Central memory CD8-positive, alpha-beta T cell (primary cell): ENCODE measurements around the gene SYNPO2.

Experiments
- ATAC-seq: fragments of 150-1000 bp; cut with Tn5 transposase; replicated peaks from 2 replicates; pipeline ENCODE4 v1.10.0; 2022; ENCODE audit warnings: mild to moderate bottlenecking, moderate FRiP score, moderate number of reproducible peaks; ENCODE audit not compliant: poor library complexity, severe bottlenecking; ENCODE audit errors: extremely low read depth
- DNase-seq, 2 donors: peaks; one replicate each; pipeline ENCODE4 v3.0.0; 2021; ENCODE audit warnings: low spot score in 2 of 2
- H3K27ac Mint-ChIP-seq: one replicate; pipeline ENCODE4 v1.8.0; 2022; ENCODE audit warnings: low read depth, mild to moderate bottlenecking, moderate library complexity, mixed read lengths
- H3K27me3 Mint-ChIP-seq: one replicate; pipeline ENCODE4 v1.8.0; 2022; ENCODE audit warnings: mixed read lengths
- H3K36me3 Mint-ChIP-seq: one replicate; pipeline ENCODE4 v1.8.0; 2022; ENCODE audit warnings: mild to moderate bottlenecking, moderate library complexity, mixed read lengths; ENCODE audit not compliant: insufficient read depth
- H3K4me1 Mint-ChIP-seq: one replicate; pipeline ENCODE4 v1.8.0; 2022; ENCODE audit warnings: mixed read lengths
- H3K4me3 Mint-ChIP-seq: one replicate; pipeline ENCODE4 v1.8.0; 2022; ENCODE audit warnings: mild to moderate bottlenecking, moderate library complexity, mixed read lengths
- H3K9me3 Mint-ChIP-seq: one replicate; pipeline ENCODE4 v1.8.0; 2022; ENCODE audit warnings: mixed read lengths

SYNPO2 gene

DNA sequence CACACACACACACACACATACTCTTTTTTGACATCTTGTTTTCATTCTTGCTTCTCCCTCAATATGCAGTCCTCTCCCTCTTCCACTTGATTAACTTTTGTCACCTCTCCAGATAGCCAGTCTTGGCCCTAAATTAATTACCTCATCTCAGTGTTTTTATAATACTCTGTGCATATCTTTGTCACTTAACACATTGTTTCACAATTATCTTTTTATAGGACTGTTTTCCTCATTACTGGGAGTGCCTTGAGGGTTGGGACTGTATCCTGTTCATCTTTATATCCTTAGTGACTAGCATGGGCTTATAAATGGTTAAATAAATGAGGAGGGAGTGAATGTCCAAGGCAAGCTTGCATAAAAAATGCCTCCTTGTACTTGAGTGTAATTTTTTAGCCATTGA lies 33.1 kb downstream of the SYNPO2 start:
- Mint-ChIP-seq H3K4me3 (no peak overlapping the region), H3K36me3 (no peaks in the 10 kb centered on the region), H3K27me3 (peaks cover 40% of the 10 kb centered on the region), H3K9me3 (no peaks in the 10 kb centered on the region), H3K27ac (no peak overlapping the region), H3K4me1 (no peaks in the 10 kb centered on the region)
- ATAC-seq (no peak), DNase-seq (no peak)

DNA sequence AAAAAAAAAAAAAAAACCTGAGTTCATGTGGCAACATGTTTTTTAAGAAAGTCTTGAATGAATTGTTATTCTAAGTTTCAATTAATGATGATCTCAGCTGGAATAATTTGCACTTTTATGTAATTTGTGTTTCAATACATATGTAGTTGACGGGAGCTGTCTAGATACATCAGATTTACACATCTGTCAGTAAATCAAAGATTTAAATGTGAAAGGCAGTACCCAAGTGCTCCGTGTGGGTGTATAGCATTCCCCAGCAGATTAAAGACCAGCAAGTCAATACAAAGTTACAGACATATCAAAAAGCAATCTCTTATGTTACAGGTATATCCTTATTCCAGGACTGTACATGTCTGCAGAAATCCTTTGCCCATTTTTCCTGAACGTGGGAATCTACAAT lies 35.2 kb downstream of the SYNPO2 start:
- H3K4me1 Mint-ChIP-seq, result no peaks in the 10 kb centered on the region
- ATAC-seq (no peak), DNase-seq (no peak)
- H3K36me3 Mint-ChIP-seq, result no peaks in the 10 kb centered on the region
- no peaks in the 10 kb centered on the region for H3K9me3 Mint-ChIP-seq
- H3K27me3 Mint-ChIP-seq, result peaks cover 52% of the 10 kb centered on the region
- H3K4me3 Mint-ChIP-seq, result no peak overlapping the region
- H3K27ac Mint-ChIP-seq, result no peak overlapping the region

DNA sequence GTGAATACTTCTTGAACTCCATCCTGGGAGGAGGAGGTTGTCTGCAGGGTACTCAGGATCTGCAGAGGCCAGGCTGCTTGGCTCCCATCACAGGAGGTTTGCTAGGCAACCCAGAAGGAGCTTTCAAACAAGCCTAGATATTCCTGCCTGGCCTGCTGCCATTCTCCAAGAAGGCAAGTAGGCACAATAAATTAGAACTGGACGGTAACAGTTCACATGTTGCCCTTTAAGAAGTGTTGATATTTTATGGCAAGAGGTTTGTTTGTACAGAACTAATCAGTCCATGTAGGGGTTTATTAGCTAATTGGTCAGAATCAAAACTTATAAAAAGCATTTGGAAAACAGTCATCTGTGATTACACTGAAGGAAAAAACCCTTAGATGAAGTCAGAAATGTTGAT lies 39.3 kb downstream of the SYNPO2 start:
- H3K27ac Mint-ChIP-seq, result no peak overlapping the region
- H3K36me3 Mint-ChIP-seq, result no peaks in the 10 kb centered on the region
- H3K9me3 Mint-ChIP-seq, result no peaks in the 10 kb centered on the region
- H3K27me3 Mint-ChIP-seq, result peaks cover 31% of the 10 kb centered on the region
- no peaks in the 10 kb centered on the region for H3K4me1 Mint-ChIP-seq
- DNase-seq, result no peak
- H3K4me3 Mint-ChIP-seq, result no peak overlapping the region
- no peak for ATAC-seq

DNA sequence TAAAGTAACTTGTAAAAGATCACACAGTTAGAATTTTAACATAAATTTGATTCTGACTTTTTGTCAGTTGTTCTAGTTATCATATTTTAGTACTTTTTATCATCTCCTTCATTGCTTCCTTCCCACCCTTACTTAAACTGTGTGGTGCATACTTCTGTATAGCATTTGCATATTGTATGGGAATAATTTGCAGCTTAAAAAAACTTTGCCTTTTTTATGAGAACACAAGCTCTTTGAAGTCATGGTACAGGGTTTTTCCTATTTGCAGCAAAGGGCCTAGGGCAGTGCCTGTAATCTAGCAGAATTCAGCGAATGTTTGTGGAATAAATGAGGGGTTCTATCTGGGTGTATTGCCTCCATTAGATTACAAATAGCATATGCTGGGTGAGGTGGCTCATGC lies 41.6 kb downstream of the SYNPO2 start:
- Mint-ChIP-seq H3K9me3 (no peaks in the 10 kb centered on the region), H3K27ac (no peak overlapping the region), H3K4me1 (no peaks in the 10 kb centered on the region), H3K36me3 (no peaks in the 10 kb centered on the region), H3K4me3 (no peak overlapping the region), H3K27me3 (peaks cover 31% of the 10 kb centered on the region)
- DNase-seq (no peak), ATAC-seq (no peak)

DNA sequence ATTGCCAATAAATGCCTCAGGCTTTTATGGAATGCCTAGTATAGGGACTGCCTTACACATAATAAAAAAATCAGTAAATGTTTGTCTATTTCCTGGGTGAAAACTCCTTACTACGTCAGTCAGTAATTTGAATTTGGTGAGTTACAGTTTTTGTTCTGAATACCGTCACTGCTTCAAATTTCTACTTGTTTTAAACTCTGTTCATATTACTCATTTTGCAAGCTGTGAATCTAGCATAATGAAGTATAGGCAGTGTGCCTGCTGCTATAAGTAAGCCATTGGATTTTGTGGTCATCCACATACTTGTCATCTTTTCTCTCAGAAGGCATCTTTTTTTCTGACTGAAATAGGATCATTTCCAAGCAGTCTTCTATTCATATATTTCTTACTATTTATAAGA lies 43.1 kb downstream of the SYNPO2 start:
- peaks cover 24% of the 10 kb centered on the region for H3K27me3 Mint-ChIP-seq
- H3K4me1 Mint-ChIP-seq, result no peaks in the 10 kb centered on the region
- H3K9me3 Mint-ChIP-seq, result no peaks in the 10 kb centered on the region
- H3K4me3 Mint-ChIP-seq, result no peak overlapping the region
- ATAC-seq (no peak), DNase-seq (no peak)
- no peak overlapping the region for H3K27ac Mint-ChIP-seq
- no peaks in the 10 kb centered on the region for H3K36me3 Mint-ChIP-seq

DNA sequence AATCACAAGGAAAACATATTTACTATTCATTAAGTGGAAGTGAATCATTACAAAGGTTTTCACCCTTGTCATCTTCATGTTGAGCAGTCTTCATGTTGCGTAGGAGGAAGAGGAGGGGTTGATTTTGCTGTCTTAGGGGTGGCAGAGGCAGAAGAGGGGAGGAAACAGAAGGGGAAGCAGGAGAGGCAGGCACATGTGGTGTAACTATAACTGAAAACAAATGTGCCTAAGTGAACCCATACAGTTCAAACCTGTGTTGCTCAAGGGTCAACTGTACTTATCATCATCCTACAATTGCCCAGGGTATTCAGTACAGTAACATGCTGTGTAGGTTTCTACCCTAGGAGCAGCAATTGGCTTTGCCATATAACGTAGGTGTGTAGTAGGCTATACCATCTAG lies 47.2 kb downstream of the SYNPO2 start:
- Mint-ChIP-seq H3K9me3 (no peaks in the 10 kb centered on the region), H3K36me3 (no peaks in the 10 kb centered on the region), H3K27me3 (peaks cover 9% of the 10 kb centered on the region), H3K4me3 (no peak overlapping the region), H3K27ac (no peak overlapping the region), H3K4me1 (no peaks in the 10 kb centered on the region)
- DNase-seq, result no peak
- ATAC-seq, result no peak

DNA sequence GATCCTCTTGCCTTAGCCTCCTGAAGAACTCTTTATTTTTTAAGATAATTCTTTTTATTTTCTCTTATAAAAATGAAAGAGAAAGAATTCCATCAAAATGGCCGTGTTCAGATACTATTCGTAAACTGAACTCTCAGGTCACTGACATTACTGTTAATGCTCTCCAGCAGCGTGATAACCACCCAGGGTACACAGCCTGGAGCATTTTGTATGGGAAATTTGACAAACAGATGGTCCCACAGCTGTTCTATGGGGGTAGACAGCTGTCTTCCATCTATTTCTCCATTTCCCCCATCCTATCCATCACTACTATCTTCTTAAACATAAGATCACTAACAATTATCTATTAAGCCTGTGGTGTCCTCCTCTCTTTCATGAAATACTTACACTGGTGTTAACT lies 47.8 kb downstream of the SYNPO2 start:
- Mint-ChIP-seq H3K4me1 (no peaks in the 10 kb centered on the region), H3K27ac (no peak overlapping the region), H3K36me3 (no peaks in the 10 kb centered on the region), H3K4me3 (no peak overlapping the region), H3K9me3 (no peaks in the 10 kb centered on the region), H3K27me3 (peaks cover 15% of the 10 kb centered on the region)
- ATAC-seq, result no peak
- no peak for DNase-seq

DNA sequence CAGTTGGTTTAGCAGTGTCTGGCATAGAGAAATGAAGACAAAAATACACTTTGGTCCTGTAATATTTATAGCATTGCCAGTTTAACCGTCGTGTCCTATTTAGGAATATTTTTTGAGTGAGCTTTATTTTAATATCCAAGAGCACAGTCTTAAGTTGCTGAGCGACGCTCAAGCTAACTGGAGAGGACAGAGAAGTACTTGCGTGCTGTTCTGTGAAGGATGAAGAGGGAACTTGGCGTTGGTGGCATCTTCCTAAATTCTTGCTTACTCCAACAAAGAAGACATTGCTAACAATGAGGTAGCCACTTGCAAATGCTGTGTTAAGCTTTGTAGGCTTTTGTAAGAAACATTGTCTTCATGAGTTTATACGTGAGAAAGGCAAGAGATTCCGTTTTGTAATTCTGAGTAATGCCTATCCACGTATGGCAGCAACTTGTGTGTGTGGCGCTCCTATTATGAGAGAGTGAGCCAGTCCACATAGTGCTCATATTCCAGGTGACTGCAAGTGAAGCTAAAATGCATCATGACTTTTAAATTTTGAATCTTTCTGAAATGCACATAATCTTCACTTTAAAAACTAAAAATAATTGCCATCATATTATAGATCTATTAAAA lies 50.6 kb downstream of the SYNPO2 start:
- no peak for ATAC-seq
- no peak for DNase-seq
- H3K36me3 Mint-ChIP-seq, result no peaks in the 10 kb centered on the region
- H3K27ac Mint-ChIP-seq, result no peak overlapping the region
- no peaks in the 10 kb centered on the region for H3K9me3 Mint-ChIP-seq
- H3K4me3 Mint-ChIP-seq, result no peak overlapping the region
- no peaks in the 10 kb centered on the region for H3K4me1 Mint-ChIP-seq
- H3K27me3 Mint-ChIP-seq, result peaks cover 36% of the 10 kb centered on the region

DNA sequence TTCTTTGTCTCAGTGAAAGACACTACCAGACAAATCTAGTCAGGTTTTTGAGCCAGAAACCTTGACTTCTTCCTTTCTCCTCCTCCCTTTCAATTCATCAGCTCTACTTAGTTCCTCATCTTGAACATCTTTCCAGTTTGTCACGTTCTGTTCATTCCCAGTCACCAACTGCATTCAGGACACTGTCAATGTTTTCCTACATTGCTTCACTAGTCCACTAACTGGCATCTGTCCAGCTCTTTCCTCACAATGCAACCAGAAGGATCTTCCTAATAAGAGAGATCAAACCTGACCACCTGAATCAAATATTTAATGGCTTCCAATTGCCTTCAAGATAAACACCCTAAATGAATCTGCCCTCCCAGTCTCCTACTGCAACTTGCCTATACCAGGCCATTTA lies 52.5 kb downstream of the SYNPO2 start:
- DNase-seq, result no peak
- no peak overlapping the region for H3K4me3 Mint-ChIP-seq
- H3K4me1 Mint-ChIP-seq, result no peaks in the 10 kb centered on the region
- no peak for ATAC-seq
- H3K27ac Mint-ChIP-seq, result no peak overlapping the region
- H3K36me3 Mint-ChIP-seq, result peaks cover 2% of the 10 kb centered on the region
- peaks cover 36% of the 10 kb centered on the region for H3K27me3 Mint-ChIP-seq
- H3K9me3 Mint-ChIP-seq, result no peaks in the 10 kb centered on the region

DNA sequence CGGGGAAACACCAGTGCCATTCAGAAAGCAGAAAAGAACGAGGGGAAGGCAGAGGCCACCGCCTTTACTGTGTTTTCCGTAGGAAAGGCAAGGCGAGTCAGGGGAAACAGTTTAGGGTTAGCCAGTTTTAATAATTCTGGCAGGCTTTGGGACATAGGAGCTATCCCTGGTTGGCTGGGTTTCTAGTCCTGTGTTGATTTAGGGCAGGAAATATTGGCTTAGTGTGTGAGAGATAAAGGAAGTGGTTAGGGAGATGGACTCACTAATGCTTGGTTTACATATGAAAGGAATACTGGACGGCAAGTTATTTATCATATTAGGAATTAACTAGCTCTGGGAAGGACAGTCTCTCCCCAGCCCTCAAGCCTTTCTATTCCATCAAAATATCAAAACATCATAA lies 53.1 kb downstream of the SYNPO2 start:
- no peak for DNase-seq
- Mint-ChIP-seq H3K27me3 (peaks cover 39% of the 10 kb centered on the region), H3K4me3 (no peak overlapping the region), H3K36me3 (peaks cover 2% of the 10 kb centered on the region), H3K4me1 (no peaks in the 10 kb centered on the region), H3K27ac (no peak overlapping the region), H3K9me3 (no peaks in the 10 kb centered on the region)
- no peak for ATAC-seq

DNA sequence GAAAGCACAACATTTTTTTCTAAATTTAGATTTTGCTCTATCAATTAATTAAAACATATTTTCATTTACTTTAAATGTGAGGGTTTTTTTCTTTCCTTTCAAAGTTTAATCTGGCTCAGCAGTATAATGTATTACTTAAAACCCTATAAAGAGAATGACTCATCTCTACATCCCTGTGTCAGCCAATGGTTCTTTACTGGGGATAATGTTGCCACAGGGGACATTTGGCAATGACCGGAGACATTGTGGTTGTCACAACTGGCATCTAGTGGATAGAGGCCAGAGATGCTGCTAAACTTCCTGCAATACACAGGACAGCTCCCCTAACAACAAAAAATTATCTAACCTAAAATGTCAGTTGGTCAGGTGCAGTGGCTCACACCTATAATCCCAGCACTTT lies 53.8 kb downstream of the SYNPO2 start:
- ATAC-seq (no peak), DNase-seq (no peak)
- H3K36me3 Mint-ChIP-seq, result peaks cover 2% of the 10 kb centered on the region
- no peaks in the 10 kb centered on the region for H3K9me3 Mint-ChIP-seq
- no peaks in the 10 kb centered on the region for H3K4me1 Mint-ChIP-seq
- H3K27me3 Mint-ChIP-seq, result peaks cover 45% of the 10 kb centered on the region
- H3K27ac Mint-ChIP-seq, result no peak overlapping the region
- H3K4me3 Mint-ChIP-seq, result no peak overlapping the region

DNA sequence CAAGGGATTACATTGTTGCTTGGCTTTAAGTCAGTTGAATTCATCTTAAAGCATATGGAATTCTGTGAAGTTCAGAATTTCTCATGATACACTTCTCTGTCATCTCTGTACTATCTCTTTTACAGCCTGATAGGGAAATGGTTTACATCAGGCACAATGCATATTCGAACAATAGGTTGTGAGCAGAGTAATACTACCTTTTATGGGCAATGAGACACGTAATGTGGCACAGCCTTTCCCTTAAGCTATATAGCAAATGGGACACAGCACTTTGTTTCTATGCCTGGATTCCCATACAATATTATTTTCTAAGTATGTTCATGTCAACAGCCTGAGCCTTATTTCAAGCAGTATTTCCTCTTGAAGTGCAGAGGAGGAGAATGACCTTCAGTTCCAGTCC lies 58.4 kb downstream of the SYNPO2 start:
- no peaks in the 10 kb centered on the region for H3K4me1 Mint-ChIP-seq
- no peak overlapping the region for H3K4me3 Mint-ChIP-seq
- peaks cover 37% of the 10 kb centered on the region for H3K27me3 Mint-ChIP-seq
- DNase-seq (no peak), ATAC-seq (no peak)
- H3K9me3 Mint-ChIP-seq, result no peaks in the 10 kb centered on the region
- peaks cover 2% of the 10 kb centered on the region for H3K36me3 Mint-ChIP-seq
- H3K27ac Mint-ChIP-seq, result no peak overlapping the region

DNA sequence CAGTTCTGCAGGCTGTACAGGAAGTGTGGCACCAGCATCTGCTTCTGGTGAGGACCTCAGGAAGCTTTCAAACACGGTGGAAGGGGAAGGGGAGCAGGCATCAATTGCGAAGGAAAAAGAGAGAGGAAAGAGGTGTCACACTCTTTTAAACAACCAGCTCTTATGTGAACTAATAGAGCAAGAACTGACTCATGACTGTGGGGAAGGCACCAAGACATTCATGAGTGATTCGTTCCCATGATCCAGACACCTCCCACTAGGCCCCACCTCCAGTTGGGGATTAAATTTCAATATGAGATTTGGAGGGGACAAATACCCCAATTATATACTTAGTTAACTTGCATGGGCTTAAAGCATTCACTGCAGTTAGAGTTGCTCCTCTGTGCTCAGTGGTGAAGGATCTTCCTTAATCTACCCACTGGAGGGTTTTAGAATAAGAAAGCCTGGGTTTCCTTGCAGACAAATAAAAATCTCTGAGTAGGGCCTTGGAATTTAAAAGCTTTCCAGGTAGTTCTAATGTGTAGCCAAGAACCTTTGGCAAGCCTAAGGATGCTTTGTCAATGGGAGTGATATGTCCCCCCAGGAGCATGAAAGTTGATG lies 60.0 kb downstream of the SYNPO2 start:
- peaks cover 25% of the 10 kb centered on the region for H3K27me3 Mint-ChIP-seq
- no peaks in the 10 kb centered on the region for H3K4me1 Mint-ChIP-seq
- no peak overlapping the region for H3K4me3 Mint-ChIP-seq
- no peak overlapping the region for H3K27ac Mint-ChIP-seq
- H3K9me3 Mint-ChIP-seq, result no peaks in the 10 kb centered on the region
- ATAC-seq (no peak), DNase-seq (no peak)
- peaks cover 2% of the 10 kb centered on the region for H3K36me3 Mint-ChIP-seq
